Fibroblast of lung (primary cell): ENCODE measurements around the gene EFS. TPM values are rescaled to one million over a fixed set of nuclear protein-coding genes. Genes with fewer than 3 reads are reported as not detected.

Source experiments
- DNase-seq, 2 donors: peaks; one replicate each; pipeline versions ENCODE4 v3.0.0 to v3.0.0-alpha.2; 2010; ENCODE audit warnings: low read depth in 2 of 2
- H2AFZ ChIP-seq: 2 replicates; pipeline ENCODE4 v1.5.1; 2012; ENCODE audit warnings: low read length, control low read depth, inconsistent platforms
- H3K27ac ChIP-seq: 2 replicates; pipeline ENCODE4 v1.5.1; 2011; ENCODE audit warnings: low read length, control low read depth; ENCODE audit not compliant: insufficient read depth
- H3K27me3 ChIP-seq: 2 replicates; pipeline ENCODE4 v1.5.1; 2011; ENCODE audit warnings: mild to moderate bottlenecking, low read length; ENCODE audit not compliant: control insufficient read depth, insufficient read depth
- H3K36me3 ChIP-seq: 2 replicates; pipeline ENCODE4 v1.5.1; 2011; ENCODE audit warnings: low read length; ENCODE audit not compliant: control insufficient read depth, insufficient read depth
- H3K4me1 ChIP-seq: 2 replicates; pipeline ENCODE4 v1.5.1; 2011; ENCODE audit warnings: low read length; ENCODE audit not compliant: control insufficient read depth, insufficient read depth; ENCODE audit errors: extremely low read depth
- H3K4me2 ChIP-seq: 2 replicates; pipeline ENCODE4 v1.5.1; 2011; ENCODE audit warnings: low read length, control low read depth; ENCODE audit not compliant: insufficient read depth; ENCODE audit errors: extremely low read depth
- H3K4me3 ChIP-seq, 4 experiments: fragments of 200-600 bp in 1 of 4; sonication (generic) in 1 of 4; replicated peaks in 1 of 4; 2 replicates each; pipeline ENCODE4 v1.5.1; 2011 to 2016; ENCODE audit warnings: low read length in 4 of 4, low read depth in 3 of 4, mild to moderate bottlenecking in 3 of 4, control low read depth in 2 of 4, inconsistent platforms in 1 of 4, mixed read lengths in 1 of 4; ENCODE audit not compliant: insufficient read depth in 1 of 4; ENCODE audit errors: control extremely low read depth in 1 of 4
- H3K79me2 ChIP-seq: 2 replicates; pipeline ENCODE4 v1.5.1; 2012; ENCODE audit warnings: mild to moderate bottlenecking, low read length, inconsistent platforms; ENCODE audit not compliant: control insufficient read depth, insufficient read depth
- H3K9ac ChIP-seq: 2 replicates; pipeline ENCODE4 v1.5.1; 2011; ENCODE audit warnings: mild to moderate bottlenecking, low read length, control low read depth; ENCODE audit not compliant: insufficient read depth
- H3K9me3 ChIP-seq: 2 replicates; pipeline ENCODE4 v1.5.1; 2012; ENCODE audit warnings: low read depth, low read length; ENCODE audit not compliant: control insufficient read depth, insufficient read depth
- H4K20me1 ChIP-seq: 2 replicates; pipeline ENCODE4 v1.5.1; 2011; ENCODE audit warnings: low read length; ENCODE audit not compliant: control insufficient read depth, insufficient read depth; ENCODE audit errors: extremely low read depth
- EZH2 ChIP-seq: IDR thresholded peaks from 2 replicates; pipeline ENCODE4 v1.5.1; 2012; ENCODE audit warnings: low read length, control low read depth, mild to moderate bottlenecking; ENCODE audit errors: missing control alignments
- polyA plus RNA-seq, 2 donors: library from polyadenylated mRNA; depleted of rRNA in 1 of 2; stranded (reverse) in 1 of 2; unstranded in 1 of 2; fragments of >200 nt; gene quantifications; 2 replicates each; pipeline ENCODE4 v1.2.1, GENCODE V29; 2011 to 2012; ENCODE audit warnings: missing spikeins in 1 of 2
- total RNA-seq: library from RNA; depleted of rRNA; stranded (reverse); fragments of >200 nt; gene quantifications from 2 replicates; pipeline ENCODE4 v1.2.1, GENCODE V29; 2014
- TF ChIP-seq, protein P1 (sequence below), 2 donors: IDR thresholded peaks in 1 of 2; conservative IDR thresholded peaks in 1 of 2; 1 replicate in 1 of 2; 2 replicates in 1 of 2; pipeline ENCODE4 v1.5.1; 2011 to 2012; ENCODE audit warnings: low read length in 2 of 2, control low read depth in 1 of 2, inconsistent platforms in 1 of 2, low read depth in 1 of 2, mild to moderate bottlenecking in 1 of 2

EFS gene
- total and polyA plus RNA-seq, 2 donors (not counting 1 experiment from before 2014, with no cell fraction given): 2.3 to 12.2 TPM

GRCh38 chr14:23382276-23382675 is 17.3 kb upstream of the EFS start:
- no peak overlapping the region for H3K4me3 ChIP-seq
- H3K4me1 ChIP-seq: no peaks in the 10 kb centered on the region
- no peaks in the 10 kb centered on the region for H4K20me1 ChIP-seq
- DNase-seq: no peak
- no peak overlapping the region for H3K27ac ChIP-seq
- no peak overlapping the region for H3K4me2 ChIP-seq
- H2AFZ ChIP-seq: no peak overlapping the region
- no peak overlapping the region for H3K9ac ChIP-seq
- no peaks in the 10 kb centered on the region for H3K27me3 ChIP-seq
- H3K79me2 ChIP-seq: no peaks in the 10 kb centered on the region
- TF ChIP-seq, protein P1, sequence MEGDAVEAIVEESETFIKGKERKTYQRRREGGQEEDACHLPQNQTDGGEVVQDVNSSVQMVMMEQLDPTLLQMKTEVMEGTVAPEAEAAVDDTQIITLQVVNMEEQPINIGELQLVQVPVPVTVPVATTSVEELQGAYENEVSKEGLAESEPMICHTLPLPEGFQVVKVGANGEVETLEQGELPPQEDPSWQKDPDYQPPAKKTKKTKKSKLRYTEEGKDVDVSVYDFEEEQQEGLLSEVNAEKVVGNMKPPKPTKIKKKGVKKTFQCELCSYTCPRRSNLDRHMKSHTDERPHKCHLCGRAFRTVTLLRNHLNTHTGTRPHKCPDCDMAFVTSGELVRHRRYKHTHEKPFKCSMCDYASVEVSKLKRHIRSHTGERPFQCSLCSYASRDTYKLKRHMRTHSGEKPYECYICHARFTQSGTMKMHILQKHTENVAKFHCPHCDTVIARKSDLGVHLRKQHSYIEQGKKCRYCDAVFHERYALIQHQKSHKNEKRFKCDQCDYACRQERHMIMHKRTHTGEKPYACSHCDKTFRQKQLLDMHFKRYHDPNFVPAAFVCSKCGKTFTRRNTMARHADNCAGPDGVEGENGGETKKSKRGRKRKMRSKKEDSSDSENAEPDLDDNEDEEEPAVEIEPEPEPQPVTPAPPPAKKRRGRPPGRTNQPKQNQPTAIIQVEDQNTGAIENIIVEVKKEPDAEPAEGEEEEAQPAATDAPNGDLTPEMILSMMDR (conservative IDR thresholded peaks at IDR 0.05 in 1 of 2, IDR thresholded peaks at IDR 0.05 in 1 of 2; ENCODE audit: low read depth in 1 of 2, low read length in 2 of 2): no peak
- TF ChIP-seq EZH2: no peak
- H3K36me3 ChIP-seq: no peaks in the 10 kb centered on the region
- no peaks in the 10 kb centered on the region for H3K9me3 ChIP-seq

GRCh38 chr14:23381871-23382270 is 16.9 kb upstream of the EFS start:
- H3K4me2 ChIP-seq: no peak overlapping the region
- no peak for DNase-seq
- TF ChIP-seq, protein P1 (conservative IDR thresholded peaks at IDR 0.05 in 1 of 2, IDR thresholded peaks at IDR 0.05 in 1 of 2; ENCODE audit: low read depth in 1 of 2, low read length in 2 of 2): no peak
- TF ChIP-seq EZH2: no peak
- no peak overlapping the region for H3K27ac ChIP-seq
- no peaks in the 10 kb centered on the region for H3K27me3 ChIP-seq
- no peaks in the 10 kb centered on the region for H4K20me1 ChIP-seq
- H3K4me1 ChIP-seq: no peaks in the 10 kb centered on the region
- no peaks in the 10 kb centered on the region for H3K36me3 ChIP-seq
- no peak overlapping the region for H2AFZ ChIP-seq
- H3K4me3 ChIP-seq: no peak overlapping the region
- H3K79me2 ChIP-seq: no peaks in the 10 kb centered on the region
- no peaks in the 10 kb centered on the region for H3K9me3 ChIP-seq
- no peak overlapping the region for H3K9ac ChIP-seq

- TF ChIP-seq, protein P1 (conservative IDR thresholded peaks at IDR 0.05 in 1 of 2, IDR thresholded peaks at IDR 0.05 in 1 of 2; ENCODE audit: low read depth in 1 of 2, low read length in 2 of 2): no peak
- TF ChIP-seq EZH2: no peak
- Histone ChIP-seq H3K4me2 (no peak overlapping the region), H3K9ac (no peak overlapping the region), H4K20me1 (no peaks in the 10 kb centered on the region), H3K9me3 (no peaks in the 10 kb centered on the region), H3K79me2 (no peaks in the 10 kb centered on the region), H3K4me3 (no peak overlapping the region), H3K27me3 (no peaks in the 10 kb centered on the region), H3K4me1 (no peaks in the 10 kb centered on the region), H3K36me3 (no peaks in the 10 kb centered on the region), H3K27ac (no peak overlapping the region), H2AFZ (no peak overlapping the region)
- no peak for DNase-seq
These were observed 16.0 kb upstream of the EFS start for GRCh38 chr14:23380976-23381375.
